ENCODE data around the gene DIP2B.

DNA sequence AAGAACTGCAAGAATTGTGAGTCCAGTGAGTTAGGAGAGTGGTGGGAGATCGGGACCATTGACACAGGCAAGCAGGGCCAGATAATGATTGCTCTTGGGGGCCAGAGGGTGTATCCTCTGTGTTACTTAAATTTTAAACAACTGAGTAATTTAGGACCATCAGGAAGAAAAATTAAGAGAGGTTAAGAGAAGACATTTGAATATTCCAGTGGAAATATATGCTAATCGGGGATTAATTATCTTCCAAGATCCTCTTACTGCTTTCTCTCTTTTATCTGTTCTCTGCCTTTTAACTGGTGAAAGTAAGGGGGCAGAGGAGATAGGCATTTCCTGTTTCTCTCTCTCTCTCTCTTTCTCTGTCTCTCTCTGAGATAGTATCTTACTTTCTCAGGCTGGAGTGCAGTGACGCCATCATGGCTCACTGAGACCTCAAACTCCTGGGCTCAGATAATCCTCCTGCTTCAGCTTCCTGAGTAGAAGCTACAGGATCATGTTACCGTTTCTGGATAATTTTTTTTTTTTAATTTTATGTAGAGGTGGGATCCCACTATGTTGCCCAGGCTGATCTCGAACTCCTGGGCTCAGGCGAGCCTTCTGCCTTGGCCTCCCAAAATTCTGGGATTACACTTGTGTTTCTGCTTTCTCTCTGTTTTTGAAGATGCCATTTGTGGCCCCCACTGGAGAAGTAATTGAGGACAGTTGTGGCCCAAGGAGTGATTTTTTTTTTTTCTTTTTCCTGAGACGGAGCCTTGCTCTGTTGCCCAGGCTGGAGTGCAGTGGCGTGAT, 85.1 kb downstream of the DIP2B start:
- TF ChIP-seq, protein P1, sequence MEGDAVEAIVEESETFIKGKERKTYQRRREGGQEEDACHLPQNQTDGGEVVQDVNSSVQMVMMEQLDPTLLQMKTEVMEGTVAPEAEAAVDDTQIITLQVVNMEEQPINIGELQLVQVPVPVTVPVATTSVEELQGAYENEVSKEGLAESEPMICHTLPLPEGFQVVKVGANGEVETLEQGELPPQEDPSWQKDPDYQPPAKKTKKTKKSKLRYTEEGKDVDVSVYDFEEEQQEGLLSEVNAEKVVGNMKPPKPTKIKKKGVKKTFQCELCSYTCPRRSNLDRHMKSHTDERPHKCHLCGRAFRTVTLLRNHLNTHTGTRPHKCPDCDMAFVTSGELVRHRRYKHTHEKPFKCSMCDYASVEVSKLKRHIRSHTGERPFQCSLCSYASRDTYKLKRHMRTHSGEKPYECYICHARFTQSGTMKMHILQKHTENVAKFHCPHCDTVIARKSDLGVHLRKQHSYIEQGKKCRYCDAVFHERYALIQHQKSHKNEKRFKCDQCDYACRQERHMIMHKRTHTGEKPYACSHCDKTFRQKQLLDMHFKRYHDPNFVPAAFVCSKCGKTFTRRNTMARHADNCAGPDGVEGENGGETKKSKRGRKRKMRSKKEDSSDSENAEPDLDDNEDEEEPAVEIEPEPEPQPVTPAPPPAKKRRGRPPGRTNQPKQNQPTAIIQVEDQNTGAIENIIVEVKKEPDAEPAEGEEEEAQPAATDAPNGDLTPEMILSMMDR (conservative IDR thresholded peaks at IDR 0.05): no peak
- TF ChIP-seq EZH2 (IDR thresholded peaks at IDR 0.05; ENCODE audit: low read depth): no peak

Data from PC-9 (cell line).